ENCODE measurements around the gene MCRIP2. TPM values are rescaled to one million over a fixed set of nuclear protein-coding genes. Genes with fewer than 3 reads are reported as not detected.

MCRIP2 gene
- total RNA-seq: 100 to 1,000 TPM in 4 of 10 donors, 10 to 100 TPM in 6; 68.8 to 152 (median 87.8) TPM
- 100 to 1,000 TPM; 163 to 474 TPM for polyA plus RNA-seq
- long read RNA-seq, donor 1, transcript MCRIP2-204 (1 exons, 1,728 nt): minor isoform, 5 of 96 reads
- long read RNA-seq, donor 1, transcript MCRIP2-201 (5 exons, 946 nt): major isoform, 50 of 96 reads
- long read RNA-seq, donor 1, partial matches to known transcripts: 16 of 96 reads
- long read RNA-seq, donor 1, other reads (novel, unspliced or antisense): 19 of 96 reads
- long read RNA-seq, donor 2, transcript MCRIP2-204 (1 exons, 1,728 nt): minor isoform, 10 of 118 reads
- long read RNA-seq, donor 2, transcript MCRIP2-203 (6 exons, 1,050 nt): minor isoform, 10 of 118 reads
- long read RNA-seq, donor 2, transcript MCRIP2-201 (5 exons, 946 nt): major isoform, 64 of 118 reads
- long read RNA-seq, donor 2, partial matches to known transcripts: 16 of 118 reads
- long read RNA-seq, donor 2, other reads (novel, unspliced or antisense): 15 of 118 reads
- long read RNA-seq, donor 3, transcript MCRIP2-206 (5 exons, 1,379 nt): minor isoform, 8 of 43 reads
- long read RNA-seq, donor 3, transcript MCRIP2-201 (5 exons, 946 nt): major isoform, 14 of 43 reads
- long read RNA-seq, donor 3, partial matches to known transcripts: 6 of 43 reads
- long read RNA-seq, donor 3, other reads (novel, unspliced or antisense): 7 of 43 reads

GRCh38 chr16:641326-642188 lies at the start of gene MCRIP2:
Gene MCRIP2, plus strand, starts transcription at chr16:641828. Its CDS starts 164 bp downstream, at chr16:641992.
- DNase-seq: peak; percentile 85 to 90
- Histone ChIP-seq H3K9me3 (no peaks in the 10 kb centered on the region), H3K27me3 (no peaks in the 10 kb centered on the region), H3K4me1 (peaks cover 16 to 66% (median 43%) of the 10 kb centered on the region in 9 donors), H3K27ac (peak within 1 kb of the TSS; percentile 89 to 99 (median 96)), H3K4me3 (peak within 1 kb of the TSS; percentile 46 to 96 (median 72)), H3K36me3 (peaks cover 0 to 3% (median 0%) of the 10 kb centered on the region in 9 donors)
- intact Hi-C loops (cut with DNase I): no loop called here
- ATAC-seq: peak; percentile 49 to 69 (median 66)
- peak in 1 of 9 donors; percentile 5 for TF ChIP-seq CTCF (IDR thresholded peaks at IDR 0.05)
- WGBS, 2 donors: 1 to 2% methylated on average over 45 to 81 of the region's 81 CpGs

GRCh38 chr16:591892-592517 lies 49.6 kb upstream of the MCRIP2 start:
- Histone ChIP-seq H3K9me3 (no peaks in the 10 kb centered on the region), H3K27ac (peak overlapping the region in 1 of 10 donors; percentile 24), H3K36me3 (peaks cover 0 to 26% (median 0%) of the 10 kb centered on the region in 9 donors), H3K4me3 (no peak overlapping the region), H3K27me3 (no peaks in the 10 kb centered on the region), H3K4me1 (peaks cover 9 to 58% (median 37%) of the 10 kb centered on the region in 9 donors)
- ATAC-seq: no peak
- intact Hi-C loops (cut with DNase I): loop anchor here in 3 of 10 donors (2.0 to 5.0 kb wide), 3 partner anchors 40 to 45 kb away; partner anchors contain the start of genes METTL26 (in 2 of the 3) and WFIKKN1 (in 1 of the 3)
- WGBS, 2 donors: 89 to 90% methylated on average over 15 of the region's 15 CpGs
- no peak for TF ChIP-seq CTCF (IDR thresholded peaks at IDR 0.05)
- no peak for DNase-seq

GRCh38 chr16:592518-593306 lies 48.9 kb upstream of the MCRIP2 start:
- no peak for ATAC-seq
- Histone ChIP-seq H3K36me3 (peaks cover 0 to 26% (median 0%) of the 10 kb centered on the region in 9 donors), H3K9me3 (no peaks in the 10 kb centered on the region), H3K4me3 (peak overlapping the region in 1 of 10 donors; percentile 4), H3K4me1 (peaks cover 4 to 51% (median 31%) of the 10 kb centered on the region in 9 donors), H3K27ac (peak overlapping the region in 1 of 10 donors; percentile 24), H3K27me3 (no peaks in the 10 kb centered on the region)
- no peak for DNase-seq
- intact Hi-C loops (cut with DNase I): loop anchor here in 2 of 10 donors (5.0 kb wide), 2 partner anchors 40 to 45 kb away; partner anchors contain the start of genes METTL26 (in 1 of the 2) and WFIKKN1 (in 1 of the 2)
- no peak for TF ChIP-seq CTCF (IDR thresholded peaks at IDR 0.05)
- 71 to 79% methylated on average over 24 of the region's 24 CpGs for WGBS, 2 donors

Data from heart right ventricle (tissue), 16 donors.